T-helper 9 cell (primary cell): ENCODE data around the gene VTI1A.
"Not testable (repeated sequence)": the region's sequence is repeated elsewhere in the genome, so short reads cannot be mapped to it uniquely, and the experiment has no call there.

Source experiments
- DNase-seq: peaks from one replicate; pipeline ENCODE4 v3.0.0-alpha.2; 2020

Gene VTI1A

GRCh38 chr10:112454910-112455779 lies 8.1 kb downstream of the VTI1A start:
- DNase-seq, result no peak

DNA sequence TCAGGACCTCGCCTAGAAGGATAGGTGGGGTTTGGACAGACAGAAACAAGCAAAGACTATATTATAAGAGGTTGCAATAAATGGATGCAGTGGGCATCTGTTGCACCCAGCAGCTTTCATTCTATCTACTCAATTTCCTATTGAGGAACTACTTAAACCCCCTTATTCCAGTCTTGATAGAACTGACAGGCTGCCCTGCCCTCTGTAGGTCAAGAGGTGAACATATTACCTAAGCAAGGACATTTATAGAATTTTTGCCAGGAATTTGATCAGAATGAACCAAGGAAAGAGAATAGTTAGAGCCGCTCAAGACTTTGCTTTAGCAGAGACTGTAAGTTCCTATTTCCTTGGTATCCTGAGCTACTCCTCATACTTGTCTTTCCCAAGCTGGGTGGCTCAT lies 9.5 kb downstream of the VTI1A start:
- no peak for DNase-seq

DNA sequence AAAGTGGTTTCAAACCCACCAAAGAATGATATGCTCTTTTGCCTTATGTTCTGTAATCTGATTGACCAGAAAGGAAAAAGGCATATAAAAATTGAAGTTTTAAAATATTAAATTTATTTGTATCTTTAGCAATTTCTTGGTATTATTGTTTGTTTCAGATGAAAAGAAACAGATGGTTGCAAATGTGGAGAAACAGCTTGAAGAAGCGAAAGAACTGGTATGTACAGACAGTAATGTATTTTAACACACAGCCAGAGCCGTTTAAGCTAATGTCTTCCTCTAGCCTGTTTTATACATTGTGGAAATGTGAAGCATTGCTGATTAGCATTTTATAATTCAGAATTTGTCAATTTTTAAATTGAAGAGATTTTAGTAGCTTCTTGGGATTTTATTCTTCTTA lies 13.4 kb downstream of the VTI1A start:
- no peak for DNase-seq

GRCh38 chr10:112461029-112461887 lies 14.2 kb downstream of the VTI1A start:
- no peak for DNase-seq

GRCh38 chr10:112464074-112464473 lies 17.1 kb downstream of the VTI1A start:
- DNase-seq, result not testable (repeated sequence)

GRCh38 chr10:112465299-112465883 lies 18.4 kb downstream of the VTI1A start:
- DNase-seq, result no peak

GRCh38 chr10:112466802-112467201 lies 19.8 kb downstream of the VTI1A start:
- DNase-seq, result no peak

DNA sequence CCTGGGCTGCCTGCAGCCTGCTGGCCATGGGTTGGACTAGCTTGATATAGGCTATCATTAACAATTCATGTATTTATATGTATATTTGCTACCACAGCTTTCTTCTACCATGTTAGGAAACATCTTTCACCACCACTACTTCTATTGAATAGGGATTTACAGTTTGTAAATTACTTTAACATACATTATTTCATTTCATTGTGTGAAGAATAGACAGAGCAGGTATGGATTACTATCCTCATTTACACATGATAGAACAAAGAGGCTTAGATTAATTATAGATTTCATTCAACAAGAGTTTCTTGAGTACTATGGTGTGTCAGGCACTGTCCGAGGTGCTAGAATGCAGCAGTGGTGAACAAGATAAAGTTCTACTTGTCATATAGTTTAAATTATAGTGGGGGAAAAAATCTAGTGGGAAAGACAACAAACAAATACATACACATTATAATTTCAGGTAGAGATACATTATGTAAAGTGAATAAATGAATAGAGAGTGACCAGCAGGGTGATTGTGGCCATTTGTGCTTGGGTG lies 20.6 kb downstream of the VTI1A start:
- no peak for DNase-seq

DNA sequence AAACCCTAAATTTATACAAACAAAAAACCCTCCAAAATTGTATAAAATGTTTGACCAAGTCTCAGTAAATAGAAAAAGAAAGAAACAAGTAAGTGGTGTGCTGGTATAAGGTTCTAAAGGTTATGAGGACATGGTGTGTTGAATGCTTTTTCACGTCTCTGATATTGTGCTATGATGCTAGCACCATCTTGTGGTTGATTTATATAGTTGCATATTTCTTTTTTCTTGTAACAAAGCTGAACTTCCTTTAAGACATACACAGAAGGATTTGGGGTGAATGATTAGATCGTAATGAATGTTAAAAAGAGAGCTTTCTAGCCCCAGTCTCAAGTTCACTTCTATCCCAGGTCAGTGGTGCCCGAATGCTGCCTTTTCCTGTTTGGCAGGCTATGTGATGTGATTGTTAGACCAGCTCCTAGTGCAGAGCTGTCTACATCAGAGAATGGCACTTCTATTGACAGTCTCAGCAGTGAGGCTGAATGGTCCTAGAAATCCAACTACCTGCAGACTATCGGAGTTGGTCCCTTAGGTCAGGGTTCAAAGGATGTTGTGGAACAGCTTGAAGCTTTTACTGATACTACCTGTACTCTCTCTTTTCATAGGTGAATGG lies 25.0 kb downstream of the VTI1A start:
- no peak for DNase-seq

GRCh38 chr10:112475575-112476218 lies 28.7 kb downstream of the VTI1A start:
- no peak for DNase-seq

DNA sequence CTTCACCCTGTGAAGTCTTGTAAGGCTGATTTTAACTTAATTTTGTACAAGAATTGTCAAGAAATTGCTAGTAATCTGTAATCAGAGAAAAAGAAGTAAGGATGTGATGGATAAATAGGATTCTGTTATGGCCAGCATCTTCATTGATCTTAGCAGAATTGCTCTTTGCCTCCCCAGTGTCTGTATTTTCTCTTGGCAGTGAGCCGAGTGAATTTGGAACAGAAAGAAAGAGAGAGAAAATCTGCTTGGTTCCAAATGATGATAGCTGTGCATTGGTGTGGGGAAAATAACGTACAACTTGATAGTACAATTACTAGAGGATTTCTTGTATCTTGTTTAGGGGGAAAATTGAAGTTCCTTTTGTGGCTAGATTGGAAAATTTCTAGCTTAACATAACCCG lies 34.6 kb downstream of the VTI1A start:
- no peak for DNase-seq

DNA sequence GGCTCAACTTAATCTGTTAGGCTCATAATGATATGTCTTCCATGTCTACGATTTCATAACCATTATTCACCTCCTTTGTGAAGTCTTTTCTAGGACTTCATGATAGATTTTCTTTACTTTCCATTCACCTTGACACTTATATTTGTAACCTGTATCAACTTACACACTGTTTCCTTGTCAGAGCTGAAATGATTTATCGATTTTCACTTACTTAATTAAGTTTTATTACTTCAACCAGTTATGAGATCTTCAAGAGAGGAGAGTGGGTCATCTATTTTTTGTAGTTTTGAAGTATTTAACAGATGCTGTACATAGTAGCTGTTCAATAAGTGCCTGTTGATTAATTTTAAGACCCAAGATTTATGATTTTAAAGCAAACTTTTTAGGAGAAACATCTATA lies 37.4 kb downstream of the VTI1A start:
- no peak for DNase-seq

DNA sequence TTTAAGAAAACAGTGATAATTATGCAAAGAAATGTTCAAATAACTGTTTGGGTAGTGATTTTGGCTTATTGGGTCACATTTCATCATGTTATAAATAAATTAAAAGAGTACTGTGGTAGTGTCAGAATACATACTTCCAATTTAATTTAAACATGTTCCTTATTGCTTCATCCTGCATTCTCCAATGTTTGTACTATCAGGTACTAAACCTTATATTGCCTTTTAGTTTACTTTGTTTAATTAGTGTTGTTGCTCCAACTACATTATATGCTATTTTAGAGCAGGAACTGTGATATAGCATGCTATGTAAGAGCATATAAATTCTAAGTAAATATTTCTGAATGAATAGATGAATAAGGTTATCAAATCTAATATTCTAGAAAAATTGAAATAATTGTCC lies 40.9 kb downstream of the VTI1A start:
- DNase-seq, result no peak

DNA sequence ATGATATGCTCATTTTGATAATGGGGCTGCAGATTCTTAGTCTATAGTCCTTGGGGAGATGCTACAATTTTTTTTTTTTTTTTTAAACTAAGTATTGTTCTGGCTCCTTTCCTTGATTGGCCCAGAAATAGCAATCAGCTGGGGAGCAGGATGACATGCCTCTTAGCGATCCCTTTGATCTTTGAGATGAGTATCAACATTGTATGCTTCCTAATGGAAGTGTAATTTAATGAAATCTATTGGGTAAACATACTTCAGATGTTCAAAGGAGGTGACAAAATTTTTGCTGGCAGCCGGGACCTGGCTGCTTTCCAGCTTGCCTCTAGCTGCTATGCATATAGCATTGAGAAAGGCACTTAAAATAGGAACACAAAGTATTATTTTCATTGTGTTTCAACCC lies 43.5 kb downstream of the VTI1A start:
- no peak for DNase-seq

GRCh38 chr10:112491144-112491543 lies 44.1 kb downstream of the VTI1A start:
- no peak for DNase-seq

DNA sequence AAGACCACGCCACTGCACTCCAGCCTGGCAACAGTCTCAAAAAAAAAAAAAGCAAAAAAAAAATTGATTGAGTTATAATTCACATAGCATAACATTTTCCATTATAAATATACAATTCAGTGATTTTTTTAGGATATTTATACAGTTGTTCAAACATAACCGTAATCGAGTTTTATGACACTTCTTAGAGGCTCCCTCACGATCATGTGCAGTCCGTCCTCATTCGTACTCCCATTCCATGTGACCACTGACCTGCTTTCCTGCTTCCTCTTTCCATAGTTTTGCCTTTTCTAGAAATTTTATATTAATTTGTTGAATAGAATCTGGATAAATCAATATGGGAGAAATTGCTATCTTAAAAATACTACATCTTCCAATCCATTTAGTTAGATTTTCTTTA lies 45.7 kb downstream of the VTI1A start:
- no peak for DNase-seq

DNA sequence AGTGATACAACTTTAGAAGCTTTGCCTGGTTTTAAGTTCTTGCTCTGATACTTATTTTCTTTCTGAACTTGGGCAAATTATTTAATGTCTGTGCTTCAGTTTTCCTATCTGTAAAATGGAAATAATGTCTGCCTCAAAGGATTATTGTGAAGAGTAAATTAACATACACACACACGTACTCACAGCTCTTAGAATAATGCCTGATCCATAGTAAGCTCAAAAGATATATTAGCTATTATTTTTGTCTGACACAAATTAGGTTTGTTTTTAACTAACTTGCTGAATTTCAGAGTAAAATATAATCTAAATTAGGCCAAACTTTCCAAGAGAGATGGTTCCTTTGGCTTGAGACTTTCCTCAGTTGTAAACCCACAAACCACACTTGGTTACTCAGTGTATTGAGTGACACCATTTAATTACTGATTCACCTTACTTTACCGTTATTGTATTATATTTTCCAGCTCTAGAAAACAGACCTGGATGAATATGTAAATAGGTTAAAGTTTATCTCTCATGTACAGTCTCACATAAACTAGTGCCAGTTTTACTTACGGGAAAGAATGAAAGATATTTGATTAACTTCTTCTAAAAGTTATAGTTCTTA lies 50.4 kb downstream of the VTI1A start:
- DNase-seq, result no peak

GRCh38 chr10:112498806-112499205 lies 51.8 kb downstream of the VTI1A start:
- DNase-seq, result no peak

DNA sequence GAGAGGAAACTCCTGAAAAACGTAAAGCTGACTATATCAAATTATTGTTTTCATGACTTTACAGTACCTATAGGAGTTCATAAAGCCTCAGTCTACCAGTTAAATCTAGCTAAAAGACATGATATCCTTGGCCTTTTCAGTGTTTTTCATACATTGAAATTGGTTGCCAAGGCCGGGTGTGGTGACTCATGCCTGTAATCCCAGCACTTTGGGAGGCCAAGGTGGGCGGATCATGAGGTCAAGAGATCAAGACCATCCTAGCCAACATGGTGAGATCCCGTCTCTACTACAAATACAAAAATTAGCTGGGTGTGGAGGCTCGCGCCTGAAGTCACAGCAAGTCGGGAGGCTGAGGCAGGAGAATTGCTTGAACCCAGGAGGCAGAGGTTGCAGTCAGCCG lies 53.0 kb downstream of the VTI1A start:
- DNase-seq, result not testable (repeated sequence)

- DNase-seq, result no peak
Observed at GRCh38 chr10:112502536-112502935, 55.5 kb downstream of the VTI1A start.

DNA sequence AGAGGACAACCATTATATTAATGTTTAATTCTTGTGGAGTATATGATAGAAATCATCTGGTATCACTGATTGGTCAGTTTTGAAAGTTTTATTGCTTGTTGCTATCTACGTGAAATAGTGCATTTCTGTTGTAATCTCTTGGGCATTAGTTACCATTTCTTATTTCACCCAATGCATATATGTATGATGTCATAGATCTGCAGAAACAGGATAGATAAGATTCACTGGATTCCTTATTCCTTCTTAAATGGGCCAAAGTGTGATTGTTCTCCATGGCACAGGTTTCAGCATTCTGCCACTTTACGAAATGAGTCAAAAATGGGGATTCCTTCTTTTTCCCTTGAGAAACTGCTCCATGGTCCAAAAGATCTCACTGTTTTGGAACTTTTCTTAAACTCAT lies 56.6 kb downstream of the VTI1A start:
- DNase-seq, result no peak

GRCh38 chr10:112507046-112507445 lies 60.0 kb downstream of the VTI1A start:
- DNase-seq, result no peak
